Tibial nerve (tissue), 4 donors: ENCODE results near the gene OGDH. TPM values are rescaled to one million over a fixed set of nuclear protein-coding genes. Genes with fewer than 3 reads are reported as not detected.
A peak's percentile ranks its signal among the peaks of the same experiment; 100 is the strongest.

Experiments
- DNase-seq, 2 donors: peaks; one replicate each; pipeline ENCODE4 v3.0.0-alpha.2; 2019; ENCODE audit warnings: low spot score in 2 of 2
- H3K27ac ChIP-seq, 4 donors: fragments of 200-600 bp; sonication (generic) in 3 of 4; one replicate each; pipeline ENCODE4 v1.5.1; 2017 to 2019; ENCODE audit warnings: mild to moderate bottlenecking in 1 of 4
- H3K27me3 ChIP-seq, 2 donors: fragments of 200-600 bp; sonication (generic) in 1 of 2; one replicate each; pipeline versions ENCODE4 v1.5.1 to v1.6.0; 2017 to 2019
- H3K36me3 ChIP-seq, 3 donors: fragments of 200-600 bp; sonication (generic); one replicate each; pipeline ENCODE4 v1.5.1; 2018 to 2019
- H3K4me1 ChIP-seq, 4 donors: fragments of 200-600 bp; sonication (generic) in 3 of 4; one replicate each; pipeline ENCODE4 v1.5.1; 2017 to 2019
- H3K4me3 ChIP-seq, 4 donors: fragments of 200-600 bp; sonication (generic) in 3 of 4; one replicate each; pipeline ENCODE4 v1.5.1; 2017 to 2019; ENCODE audit warnings: mild to moderate bottlenecking in 1 of 4, moderate library complexity in 1 of 4
- H3K9me3 ChIP-seq, 4 donors: fragments of 200-600 bp; sonication (generic) in 3 of 4; one replicate each; pipeline ENCODE4 v1.5.1; 2017 to 2019
- EP300 ChIP-seq, 2 donors: sonication (generic); formaldehyde crosslinking; IDR thresholded peaks; one replicate each; pipeline ENCODE4 v1.6.1; 2017; ENCODE audit warnings: antibody characterized with exemption in 2 of 2, mild to moderate bottlenecking in 1 of 2
- POLR2A ChIP-seq, 2 donors: fragments of 450-650 bp; IDR thresholded peaks; one replicate each; pipeline ENCODE4 v1.6.1; 2017; ENCODE audit warnings: antibody characterized with exemption in 2 of 2, mild to moderate bottlenecking in 2 of 2, moderate library complexity in 2 of 2
- WGBS, 2 donors: methylation state at CpG; one replicate each; pipeline ENCODE4 v1.1.5; 2018; 5-methylcytosine and 5-hydroxymethylcytosine counted together
- total RNA-seq, 4 donors: library from RNA; depleted of rRNA; stranded (reverse); fragments of >200 nt; gene quantifications; one replicate each; pipeline ENCODE4 v1.1.0, GENCODE V29; 2016
- TF ChIP-seq, protein P1 (sequence below), 5 experiments: fragments of 200-600 bp in 3 of 5; fragments of 450-650 bp in 2 of 5; sonication (generic) in 3 of 5; IDR thresholded peaks; one replicate each; pipeline ENCODE4 v1.5.1; 2016 to 2019; ENCODE audit warnings: antibody characterized with exemption in 5 of 5, mild to moderate bottlenecking in 3 of 5, moderate library complexity in 2 of 5

OGDH gene
- total RNA-seq, 4 donors from 2014 or later, result 66.8 to 76.5 (median 70.1) TPM

DNA sequence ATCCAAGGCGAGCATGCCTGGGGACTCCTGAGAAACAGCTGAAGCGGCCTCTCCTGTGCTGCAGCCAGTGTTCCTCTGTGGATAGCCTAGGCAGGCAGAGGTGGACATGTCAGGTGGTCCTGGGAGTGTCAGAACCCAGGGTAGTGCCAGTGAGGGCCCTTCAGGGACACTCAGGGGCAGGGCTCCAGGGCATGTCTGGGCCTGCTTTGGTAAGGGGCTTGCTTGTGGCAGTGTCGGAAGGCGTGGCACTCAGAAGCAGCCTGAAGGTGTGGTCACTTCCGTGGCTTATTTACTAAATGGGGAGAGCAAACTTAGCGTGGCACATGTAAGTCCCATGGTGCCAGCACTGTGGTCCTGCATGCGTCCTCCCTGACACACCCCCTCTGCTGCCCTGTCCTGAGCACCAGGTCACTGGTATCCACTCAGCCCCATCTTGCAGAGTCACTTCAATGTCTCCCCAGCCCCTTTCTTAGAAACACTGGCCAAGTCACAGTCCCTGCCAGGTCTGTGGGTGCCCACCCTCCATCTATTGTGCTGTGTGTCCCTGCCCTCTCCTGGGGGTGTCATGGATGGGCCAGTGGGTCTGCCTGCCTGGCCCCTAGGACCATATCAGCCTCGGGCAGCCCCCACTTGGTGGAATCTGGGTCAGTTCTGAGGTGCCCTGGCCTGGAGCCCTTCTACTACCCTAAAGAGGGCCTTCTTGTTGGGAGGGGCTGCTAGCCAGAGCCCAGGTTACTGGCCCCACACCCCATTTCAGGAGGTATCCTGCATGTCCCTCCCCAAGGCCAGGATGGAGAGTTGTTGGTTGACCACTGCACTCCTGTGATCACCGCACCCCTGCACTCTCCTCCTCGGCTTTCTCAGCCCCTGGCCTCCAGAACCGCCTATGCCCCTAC is 148.6 kb downstream of the OGDH start:
- Histone ChIP-seq H3K36me3 (peaks cover 0 to 38% (median 5%) of the 10 kb centered on the region in 3 donors), H3K27ac (peak overlapping the region in 2 of 4 donors; percentile 21 to 26), H3K4me1 (peaks cover 0 to 51% (median 22%) of the 10 kb centered on the region in 4 donors), H3K4me3 (no peak overlapping the region), H3K27me3 (no peaks in the 10 kb centered on the region), H3K9me3 (no peaks in the 10 kb centered on the region)
- TF ChIP-seq, protein P1, sequence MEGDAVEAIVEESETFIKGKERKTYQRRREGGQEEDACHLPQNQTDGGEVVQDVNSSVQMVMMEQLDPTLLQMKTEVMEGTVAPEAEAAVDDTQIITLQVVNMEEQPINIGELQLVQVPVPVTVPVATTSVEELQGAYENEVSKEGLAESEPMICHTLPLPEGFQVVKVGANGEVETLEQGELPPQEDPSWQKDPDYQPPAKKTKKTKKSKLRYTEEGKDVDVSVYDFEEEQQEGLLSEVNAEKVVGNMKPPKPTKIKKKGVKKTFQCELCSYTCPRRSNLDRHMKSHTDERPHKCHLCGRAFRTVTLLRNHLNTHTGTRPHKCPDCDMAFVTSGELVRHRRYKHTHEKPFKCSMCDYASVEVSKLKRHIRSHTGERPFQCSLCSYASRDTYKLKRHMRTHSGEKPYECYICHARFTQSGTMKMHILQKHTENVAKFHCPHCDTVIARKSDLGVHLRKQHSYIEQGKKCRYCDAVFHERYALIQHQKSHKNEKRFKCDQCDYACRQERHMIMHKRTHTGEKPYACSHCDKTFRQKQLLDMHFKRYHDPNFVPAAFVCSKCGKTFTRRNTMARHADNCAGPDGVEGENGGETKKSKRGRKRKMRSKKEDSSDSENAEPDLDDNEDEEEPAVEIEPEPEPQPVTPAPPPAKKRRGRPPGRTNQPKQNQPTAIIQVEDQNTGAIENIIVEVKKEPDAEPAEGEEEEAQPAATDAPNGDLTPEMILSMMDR (IDR thresholded peaks at IDR 0.05), result no peak
- no peak for TF ChIP-seq POLR2A (IDR thresholded peaks at IDR 0.05)
- no peak for TF ChIP-seq EP300 (IDR thresholded peaks at IDR 0.05)
- no peak for DNase-seq
- WGBS, 2 donors, result 83 to 90% methylated on average over 9 to 10 of the region's 11 CpGs

DNA sequence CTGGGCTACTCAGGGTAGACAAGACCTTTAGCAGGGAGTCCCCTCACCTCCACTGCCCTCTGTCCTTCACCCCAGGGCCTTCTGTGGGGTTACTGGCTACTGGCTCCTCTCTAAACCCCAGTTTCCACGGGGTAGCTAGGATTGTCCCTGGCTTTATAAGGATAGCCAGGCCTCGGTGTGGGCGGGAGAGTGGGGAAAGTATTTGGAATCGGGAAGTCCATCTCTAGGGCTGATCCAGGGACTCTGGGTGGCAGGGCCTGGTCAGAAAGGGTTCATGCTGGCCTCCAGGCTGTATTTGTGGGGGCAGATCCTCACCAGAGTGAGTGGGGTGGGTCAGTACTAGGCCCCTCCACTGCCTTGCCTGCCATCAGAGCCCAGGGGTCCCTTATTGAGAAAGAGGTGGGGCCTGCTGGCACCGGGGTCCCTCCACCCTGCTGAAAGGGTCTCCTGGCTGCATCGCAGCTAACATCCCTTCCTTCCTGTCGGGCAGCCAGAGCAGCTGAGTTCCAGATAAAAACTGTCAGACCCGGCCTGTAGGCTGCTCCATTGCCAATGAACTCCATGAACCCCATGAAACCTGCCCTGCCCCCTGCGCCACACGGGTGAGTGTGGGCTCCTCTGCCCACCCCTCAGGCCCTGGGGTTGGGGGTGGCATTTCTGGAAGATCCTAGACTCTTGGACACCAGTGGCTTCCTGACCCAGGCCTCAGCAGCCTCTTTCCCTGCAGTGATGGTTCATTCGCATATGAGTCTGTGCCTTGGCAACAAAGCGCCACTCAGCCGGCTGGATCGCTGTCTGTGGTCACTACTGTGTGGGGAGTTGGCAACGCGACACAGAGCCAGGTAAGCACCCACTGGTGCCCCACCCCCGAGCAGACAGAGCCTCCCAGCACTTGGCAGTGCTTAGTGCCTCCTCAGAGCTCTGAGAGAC is 149.5 kb downstream of the OGDH start:
- no peak for DNase-seq
- Histone ChIP-seq H3K4me3 (no peak overlapping the region), H3K36me3 (peaks cover 0 to 47% (median 10%) of the 10 kb centered on the region in 3 donors), H3K9me3 (no peaks in the 10 kb centered on the region), H3K27me3 (no peaks in the 10 kb centered on the region), H3K4me1 (peaks cover 0 to 42% (median 15%) of the 10 kb centered on the region in 4 donors), H3K27ac (peak overlapping the region in 2 of 4 donors; percentile 21 to 26)
- WGBS, 2 donors, result 71 to 74% methylated on average over 13 to 16 of the region's 17 CpGs
- no peak for TF ChIP-seq EP300 (IDR thresholded peaks at IDR 0.05)

DNA sequence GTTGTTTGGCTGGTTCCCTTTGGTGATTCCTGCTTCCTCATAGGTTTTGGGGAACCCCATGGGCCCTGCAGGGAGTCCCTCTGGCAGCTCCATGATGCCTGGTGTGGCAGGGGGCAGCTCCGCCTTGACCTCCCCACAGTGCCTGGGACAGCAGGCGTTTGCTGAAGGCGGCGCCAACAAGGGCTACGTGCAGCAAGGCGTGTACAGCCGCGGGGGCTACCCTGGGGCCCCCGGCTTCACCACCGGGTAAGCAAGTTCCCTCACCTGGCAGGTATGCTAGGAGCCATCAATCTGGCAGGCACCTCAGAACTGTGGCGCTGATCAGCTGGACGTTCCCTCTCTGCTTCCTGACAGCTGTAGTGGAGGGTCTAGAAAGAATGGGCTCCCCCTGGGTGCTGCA is 150.5 kb downstream of the OGDH start:
- WGBS, 2 donors, result 95 to 100% methylated on average over 2 to 11 of the region's 12 CpGs
- H3K4me3 ChIP-seq, result no peak overlapping the region
- H3K27ac ChIP-seq, result no peak overlapping the region
- H3K9me3 ChIP-seq, result no peaks in the 10 kb centered on the region
- DNase-seq, result no peak
- H3K4me1 ChIP-seq, result peaks cover 0 to 41% (median 9%) of the 10 kb centered on the region in 4 donors
- H3K36me3 ChIP-seq, result peaks cover 0 to 56% (median 17%) of the 10 kb centered on the region in 3 donors
- H3K27me3 ChIP-seq, result no peaks in the 10 kb centered on the region
- TF ChIP-seq EP300 (IDR thresholded peaks at IDR 0.05) (no peak), POLR2A (IDR thresholded peaks at IDR 0.05) (no peak)
- TF ChIP-seq, protein P1 (IDR thresholded peaks at IDR 0.05), result no peak

DNA sequence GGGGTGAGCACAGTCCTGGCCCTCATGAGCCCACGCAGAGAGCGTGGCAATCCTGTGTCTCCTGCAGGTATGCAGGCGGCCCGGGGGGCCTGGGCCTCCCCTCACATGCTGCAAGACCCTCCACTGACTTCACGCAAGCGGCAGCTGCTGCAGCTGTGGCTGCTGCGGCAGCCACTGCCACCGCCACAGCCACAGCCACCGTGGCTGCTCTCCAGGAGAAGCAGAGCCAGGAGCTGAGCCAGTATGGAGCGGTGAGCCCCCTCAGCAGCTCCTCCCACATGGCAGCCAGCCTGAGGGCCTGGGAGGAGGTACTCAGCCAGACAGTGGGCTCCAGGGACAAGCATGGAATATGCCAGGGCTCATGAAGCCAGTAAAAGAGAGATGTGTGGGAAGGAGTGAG is 150.9 kb downstream of the OGDH start:
- Histone ChIP-seq H3K36me3 (peaks cover 0 to 60% (median 17%) of the 10 kb centered on the region in 3 donors), H3K27ac (no peak overlapping the region), H3K4me1 (peaks cover 0 to 45% (median 9%) of the 10 kb centered on the region in 4 donors), H3K4me3 (no peak overlapping the region), H3K9me3 (no peaks in the 10 kb centered on the region), H3K27me3 (no peaks in the 10 kb centered on the region)
- TF ChIP-seq, protein P1 (IDR thresholded peaks at IDR 0.05), result no peak
- no peak for TF ChIP-seq POLR2A (IDR thresholded peaks at IDR 0.05)
- no peak for TF ChIP-seq EP300 (IDR thresholded peaks at IDR 0.05)
- WGBS, 2 donors, result 20 to 69% methylated on average over 1 to 8 of the region's 10 CpGs
- no peak for DNase-seq

DNA sequence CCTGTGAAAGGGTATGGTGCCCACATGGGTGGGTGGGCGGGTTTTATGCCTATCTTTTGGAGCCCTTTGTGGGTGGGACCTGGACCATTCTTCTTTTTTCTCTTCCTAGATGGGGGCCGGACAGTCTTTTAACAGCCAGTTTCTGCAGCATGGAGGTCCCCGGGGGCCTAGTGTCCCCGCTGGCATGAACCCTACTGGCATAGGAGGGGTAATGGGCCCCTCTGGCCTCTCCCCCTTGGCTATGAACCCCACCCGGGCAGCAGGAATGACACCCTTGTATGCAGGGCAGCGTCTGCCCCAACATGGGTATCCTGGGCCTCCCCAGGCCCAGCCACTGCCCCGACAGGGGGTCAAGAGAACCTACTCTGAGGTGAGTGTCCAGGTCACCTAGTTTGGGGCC is 151.3 kb downstream of the OGDH start:
- WGBS, 2 donors, result 77 to 84% methylated on average over 5 to 7 of the region's 7 CpGs
- no peaks in the 10 kb centered on the region for H3K27me3 ChIP-seq
- H3K4me3 ChIP-seq, result no peak overlapping the region
- DNase-seq, result no peak
- H3K27ac ChIP-seq, result no peak overlapping the region
- H3K36me3 ChIP-seq, result peaks cover 0 to 65% (median 17%) of the 10 kb centered on the region in 3 donors
- peaks cover 0 to 49% (median 9%) of the 10 kb centered on the region in 4 donors for H3K4me1 ChIP-seq
- no peak for TF ChIP-seq POLR2A (IDR thresholded peaks at IDR 0.05)
- TF ChIP-seq, protein P1 (IDR thresholded peaks at IDR 0.05), result no peak
- no peak for TF ChIP-seq EP300 (IDR thresholded peaks at IDR 0.05)
- H3K9me3 ChIP-seq, result no peaks in the 10 kb centered on the region
